Spleen (tissue), 7 donors: ENCODE measurements around the gene CPA4.
"Not testable (repeated sequence)": the region's sequence is repeated elsewhere in the genome, so short reads cannot be mapped to it uniquely, and the experiment has no call there.

ENCODE experiments used
- POLR2A ChIP-seq, 3 donors: fragments of 450-650 bp; IDR thresholded peaks; one replicate each; pipeline ENCODE4 v1.5.1; 2017; ENCODE audit warnings: antibody characterized with exemption in 3 of 3, mild to moderate bottlenecking in 1 of 3
- TF ChIP-seq, protein P1 (sequence below), 11 experiments: fragments of 200-600 bp in 7 of 11; fragments of 450-650 bp in 4 of 11; sonication (generic) in 4 of 11; IDR thresholded peaks in 8 of 11; conservative IDR thresholded peaks in 3 of 11; 1 replicate in 7 of 11; 2 replicates in 4 of 11; pipeline versions ENCODE4 v1.4.0 to v1.8.0; 2016 to 2021; ENCODE audit warnings: antibody characterized with exemption in 11 of 11, inconsistent platforms in 4 of 11, mild to moderate bottlenecking in 1 of 11
- donor health status: DM: no; HTN: no; CAD: no; lungs with moderate emphysema.
- donor health status: DM: no; HTN: no; CAD: no.
- donor health status: DM: no; HTN: no; CAD: no.

DNA sequence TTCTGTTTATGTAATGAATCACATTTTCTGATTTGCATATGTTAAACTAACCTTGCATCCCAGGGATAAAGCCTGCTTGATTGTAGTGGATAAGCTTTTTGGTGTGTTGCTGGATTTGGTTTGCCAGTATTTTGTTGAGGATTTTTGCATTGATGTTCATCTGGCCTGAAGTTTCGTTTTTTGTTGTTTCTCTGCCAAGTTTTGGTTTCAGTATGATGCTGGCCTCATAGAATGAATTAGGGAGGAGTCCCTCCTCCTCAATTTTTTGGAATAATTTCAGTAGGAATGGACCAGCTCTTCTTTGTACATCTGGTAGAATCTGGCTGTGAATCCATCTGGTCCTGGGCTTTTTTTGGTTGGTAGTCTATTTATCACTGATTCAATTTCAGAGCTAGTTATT lies 49.5 kb upstream of the CPA4 start:
- TF ChIP-seq, protein P1, sequence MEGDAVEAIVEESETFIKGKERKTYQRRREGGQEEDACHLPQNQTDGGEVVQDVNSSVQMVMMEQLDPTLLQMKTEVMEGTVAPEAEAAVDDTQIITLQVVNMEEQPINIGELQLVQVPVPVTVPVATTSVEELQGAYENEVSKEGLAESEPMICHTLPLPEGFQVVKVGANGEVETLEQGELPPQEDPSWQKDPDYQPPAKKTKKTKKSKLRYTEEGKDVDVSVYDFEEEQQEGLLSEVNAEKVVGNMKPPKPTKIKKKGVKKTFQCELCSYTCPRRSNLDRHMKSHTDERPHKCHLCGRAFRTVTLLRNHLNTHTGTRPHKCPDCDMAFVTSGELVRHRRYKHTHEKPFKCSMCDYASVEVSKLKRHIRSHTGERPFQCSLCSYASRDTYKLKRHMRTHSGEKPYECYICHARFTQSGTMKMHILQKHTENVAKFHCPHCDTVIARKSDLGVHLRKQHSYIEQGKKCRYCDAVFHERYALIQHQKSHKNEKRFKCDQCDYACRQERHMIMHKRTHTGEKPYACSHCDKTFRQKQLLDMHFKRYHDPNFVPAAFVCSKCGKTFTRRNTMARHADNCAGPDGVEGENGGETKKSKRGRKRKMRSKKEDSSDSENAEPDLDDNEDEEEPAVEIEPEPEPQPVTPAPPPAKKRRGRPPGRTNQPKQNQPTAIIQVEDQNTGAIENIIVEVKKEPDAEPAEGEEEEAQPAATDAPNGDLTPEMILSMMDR (IDR thresholded peaks at IDR 0.05 in 8 of 11, conservative IDR thresholded peaks at IDR 0.05 in 3 of 11) = not testable (repeated sequence)
- TF ChIP-seq POLR2A (IDR thresholded peaks at IDR 0.05) = not testable (repeated sequence)
